K562 (cell line): ENCODE data around the gene SETD5. TPM values are rescaled to one million over a fixed set of nuclear protein-coding genes. Genes with fewer than 3 reads are reported as not detected.

Experiments
- BHLHE40 ChIP-seq: IDR thresholded peaks from 2 replicates; pipeline ENCODE4 v1.6.1; 2011; ENCODE audit warnings: low read length, improper control_type of control experiment
- BRCA1 ChIP-seq, 2 experiments: fragments of 450-650 bp in 1 of 2; sonication (generic) in 1 of 2; formaldehyde crosslinking in 1 of 2; IDR thresholded peaks; 2 replicates each; pipeline versions ENCODE4 v1.5.0 to v1.6.1; 2017 to 2020; ENCODE audit warnings: mild to moderate bottlenecking in 1 of 2, missing genetic modification reagents in 1 of 2
- CCAR2 ChIP-seq: fragments of 200-400 bp; formaldehyde crosslinking; IDR thresholded peaks from 2 replicates; pipeline ENCODE4 v1.6.1; 2017; ENCODE audit warnings: mild to moderate bottlenecking, low read depth, low read length
- CHD2 ChIP-seq: IDR thresholded peaks from 2 replicates; pipeline ENCODE4 v1.6.1; 2011; ENCODE audit warnings: low read depth, low read length
- CXXC5 ChIP-seq: fragments of 250-450 bp; sonication (Bioruptor Pico); IDR thresholded peaks from 2 replicates; pipeline ENCODE4 v1.8.0; 2022; ENCODE audit warnings: inconsistent platforms, mild to moderate bottlenecking, moderate library complexity
- HDAC2 ChIP-seq: fragments of 450-650 bp; IDR thresholded peaks from 2 replicates; pipeline ENCODE4 v1.6.1; 2016; ENCODE audit warnings: mild to moderate bottlenecking
- LARP7 ChIP-seq: fragments of 450-650 bp; IDR thresholded peaks from 2 replicates; pipeline ENCODE4 v1.6.1; 2016
- MAX ChIP-seq: sonication (generic); formaldehyde crosslinking; IDR thresholded peaks from 2 replicates; pipeline ENCODE4 v1.9.0; 2022; ENCODE audit warnings: mild to moderate bottlenecking, missing genetic modification reagents
- NFIX ChIP-seq: fragments of 250-450 bp; sonication (Bioruptor Pico); IDR thresholded peaks from 2 replicates; pipeline ENCODE4 v1.4.0; 2020; ENCODE audit warnings: low read depth, mild to moderate bottlenecking, moderate library complexity
- NFRKB ChIP-seq: fragments of 450-650 bp; IDR thresholded peaks from 2 replicates; pipeline ENCODE4 v1.6.1; 2016; ENCODE audit warnings: low read depth
- NR2F6 ChIP-seq: fragments of 450-650 bp; formaldehyde crosslinking; IDR thresholded peaks from 2 replicates; pipeline ENCODE4 v1.4.0; 2020; ENCODE audit warnings: mild to moderate bottlenecking
- PBX2 ChIP-seq, 2 experiments: IDR thresholded peaks in 1 of 2; conservative IDR thresholded peaks in 1 of 2; 2 replicates each; pipeline ENCODE4 v1.6.1; 2016; ENCODE audit warnings: low read depth in 2 of 2, mild to moderate bottlenecking in 1 of 2, missing compliant biosample characterization in 1 of 2, missing genetic modification characterization in 1 of 2, moderate library complexity in 1 of 2
- PCBP1 ChIP-seq: fragments of 200-400 bp; formaldehyde crosslinking; IDR thresholded peaks from 2 replicates; pipeline ENCODE4 v1.6.1; 2018; ENCODE audit warnings: mild to moderate bottlenecking, low read depth, low read length; ENCODE audit not compliant: poor library complexity, severe bottlenecking
- RBBP5 ChIP-seq: fragments of 200-600 bp; sonication (generic); IDR thresholded peaks from 2 replicates; pipeline ENCODE4 v1.6.1; 2012; ENCODE audit warnings: borderline replicate concordance, mild to moderate bottlenecking, low read length, control low read depth, inconsistent platforms; ENCODE audit not compliant: insufficient read depth, poor library complexity, severe bottlenecking
- SIN3A ChIP-seq, 2 experiments: fragments of 150-350 bp in 1 of 2; IDR thresholded peaks; 2 replicates each; pipeline ENCODE4 v1.6.1; 2011 to 2016; ENCODE audit warnings: borderline replicate concordance in 2 of 2, low read depth in 2 of 2, low read length in 2 of 2, mild to moderate bottlenecking in 2 of 2, moderate library complexity in 2 of 2; ENCODE audit not compliant: control insufficient read depth in 1 of 2
- SIN3B ChIP-seq: fragments of 450-650 bp; IDR thresholded peaks from 2 replicates; pipeline ENCODE4 v1.6.1; 2017; ENCODE audit warnings: low read depth, mild to moderate bottlenecking, moderate library complexity
- TFAM ChIP-seq: fragments of 250-450 bp; sonication (Bioruptor Pico); conservative IDR thresholded peaks from 2 replicates; pipeline ENCODE4 v1.5.0; 2021; ENCODE audit warnings: mild to moderate bottlenecking, moderate library complexity
- ZNF274 ChIP-seq: IDR thresholded peaks from 2 replicates; pipeline ENCODE4 v1.6.1; 2011; ENCODE audit warnings: low read depth, mild to moderate bottlenecking, low read length, moderate library complexity, borderline replicate concordance
- ZNF431 ChIP-seq: sonication (generic); formaldehyde crosslinking; IDR thresholded peaks from 2 replicates; pipeline ENCODE4 v1.8.0; 2022; ENCODE audit warnings: mild to moderate bottlenecking, missing genetic modification reagents
- polyA plus RNA-seq, 8 experiments: library from polyadenylated mRNA; depleted of rRNA in 4 of 8; stranded (reverse) in 5 of 8; unstranded in 3 of 8; fragments of >200 nt; fragmentation: Nextera tagmentation in 2 of 8; fragmentation: Illumina TruSeq in 1 of 8; extraction: Ambion mirVana in 2 of 8; extraction: Trizol in 1 of 8; gene quantifications; 2 replicates each; pipeline versions ENCODE4 v1.2.1 to v1.2.3, GENCODE V29; 2011 to 2014; ENCODE audit warnings: inconsistent platforms in 1 of 8, missing spikeins in 1 of 8
- total RNA-seq, 7 experiments: library from RNA; depleted of rRNA in 6 of 7; stranded (reverse); fragments of >200 nt in 6 of 7; fragmentation: Illumina TruSeq in 2 of 7; extraction: Trizol in 2 of 7; gene quantifications; 2 replicates each; pipeline versions ENCODE4 v1.2.1 to v1.2.3, GENCODE V29; 2011 to 2021; ENCODE audit warnings: low replicate concordance in 1 of 7
- TF ChIP-seq, protein P1 (sequence below): fragments of 250-450 bp; sonication (Bioruptor Pico); IDR thresholded peaks from 2 replicates; pipeline ENCODE4 v1.5.0; 2020; ENCODE audit warnings: mild to moderate bottlenecking, borderline replicate concordance
- TF ChIP-seq, protein P2 (sequence below), 2 experiments: fragments of 450-650 bp; IDR thresholded peaks; 2 replicates each; pipeline ENCODE4 v1.6.1; 2016

SETD5 gene
- total and polyA plus RNA-seq, 9 of the 15 experiments (the other 6 are each of a cell fraction or from before 2014, with no cell fraction given): 20.8 to 135 (median 87.2) TPM

DNA sequence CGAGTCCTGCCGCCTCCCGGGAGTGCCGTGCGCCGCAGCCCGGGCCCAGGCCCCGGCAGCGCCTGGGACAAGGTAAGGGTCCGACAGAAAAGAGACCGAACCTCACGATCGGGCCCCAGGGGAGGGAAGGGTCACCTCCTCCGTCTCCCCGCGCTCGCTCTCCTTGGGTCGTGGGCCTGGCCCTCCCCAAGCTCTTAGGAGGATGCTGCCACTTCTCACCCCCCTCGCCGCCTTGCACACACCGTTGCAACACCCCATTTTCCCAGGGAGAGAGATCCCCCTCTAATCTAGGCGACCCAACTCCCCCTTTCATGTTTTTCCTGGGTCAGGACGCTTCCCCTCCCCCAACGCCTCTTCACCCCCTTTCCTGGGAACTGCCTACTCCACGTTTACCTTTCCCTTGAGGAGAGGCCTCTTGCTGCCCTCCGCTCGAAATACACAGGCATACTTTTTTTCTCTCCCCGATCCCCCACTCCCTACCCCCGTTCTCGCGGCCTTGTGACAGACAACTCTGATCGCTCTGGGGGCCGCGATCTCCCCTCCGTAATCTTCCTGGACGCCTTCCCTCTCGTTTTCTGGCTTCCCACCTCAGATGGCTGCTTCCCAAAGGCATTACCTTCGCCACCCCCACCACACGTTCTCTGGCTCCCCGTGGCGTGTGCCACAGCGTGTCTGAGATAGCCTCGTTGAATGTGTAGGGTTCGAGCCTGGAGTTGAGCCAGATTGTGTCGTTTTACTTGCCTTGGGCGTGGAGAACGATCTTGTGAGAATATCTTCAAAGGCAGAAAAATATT, 688 bp downstream of the SETD5 start (continued):
- TF ChIP-seq SIN3A (IDR thresholded peaks at IDR 0.05; ENCODE audit: borderline replicate concordance in 2 of 2, control insufficient read depth in 1 of 2, low read depth in 2 of 2, low read length in 2 of 2) (peak in 1 of 2 experiments; percentile 64; a peak in 1 of 4 replicates), BRCA1 (IDR thresholded peaks at IDR 0.05) (no peak), BRCA1 (CRISPR knock-in tag; IDR thresholded peaks at IDR 0.05) (no peak), SIN3B (no peak), LARP7 (no peak), ZNF431 (CRISPR knock-in tag) (peak; percentile 70; the same call in 1 of the 2 replicates), ZNF274 (no peak), MAX (CRISPR knock-in tag) (0 out of 2 replicates have a peak, but pooled peaks have one; percentile 12), HDAC2 (no peak), BHLHE40 (peak; percentile 58), CXXC5 (CRISPR knock-in tag) (peak; percentile 16), TFAM (CRISPR knock-in tag) (no peak), CHD2 (peak; percentile 54; the same call in 1 of the 2 replicates), RBBP5 (peak; percentile 83), CCAR2 (no peak), NR2F6 (CRISPR knock-in tag) (peak; percentile 21; the same call in 1 of the 2 replicates), PBX2 (CRISPR knock-in tag; IDR thresholded peaks at IDR 0.05; ENCODE audit: low read depth) (no peak), PBX2 (tag; conservative IDR thresholded peaks at IDR 0.05; ENCODE audit: low read depth) (no peak), NFIX (CRISPR knock-in tag) (no peak), PCBP1 (no peak), NFRKB (peak; percentile 97)
- TF ChIP-seq, protein P1, sequence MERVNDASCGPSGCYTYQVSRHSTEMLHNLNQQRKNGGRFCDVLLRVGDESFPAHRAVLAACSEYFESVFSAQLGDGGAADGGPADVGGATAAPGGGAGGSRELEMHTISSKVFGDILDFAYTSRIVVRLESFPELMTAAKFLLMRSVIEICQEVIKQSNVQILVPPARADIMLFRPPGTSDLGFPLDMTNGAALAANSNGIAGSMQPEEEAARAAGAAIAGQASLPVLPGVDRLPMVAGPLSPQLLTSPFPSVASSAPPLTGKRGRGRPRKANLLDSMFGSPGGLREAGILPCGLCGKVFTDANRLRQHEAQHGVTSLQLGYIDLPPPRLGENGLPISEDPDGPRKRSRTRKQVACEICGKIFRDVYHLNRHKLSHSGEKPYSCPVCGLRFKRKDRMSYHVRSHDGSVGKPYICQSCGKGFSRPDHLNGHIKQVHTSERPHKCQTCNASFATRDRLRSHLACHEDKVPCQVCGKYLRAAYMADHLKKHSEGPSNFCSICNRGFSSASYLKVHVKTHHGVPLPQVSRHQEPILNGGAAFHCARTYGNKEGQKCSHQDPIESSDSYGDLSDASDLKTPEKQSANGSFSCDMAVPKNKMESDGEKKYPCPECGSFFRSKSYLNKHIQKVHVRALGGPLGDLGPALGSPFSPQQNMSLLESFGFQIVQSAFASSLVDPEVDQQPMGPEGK (CRISPR knock-in tag): no peak; the same call in 1 of the 2 replicates
- TF ChIP-seq, protein P2, sequence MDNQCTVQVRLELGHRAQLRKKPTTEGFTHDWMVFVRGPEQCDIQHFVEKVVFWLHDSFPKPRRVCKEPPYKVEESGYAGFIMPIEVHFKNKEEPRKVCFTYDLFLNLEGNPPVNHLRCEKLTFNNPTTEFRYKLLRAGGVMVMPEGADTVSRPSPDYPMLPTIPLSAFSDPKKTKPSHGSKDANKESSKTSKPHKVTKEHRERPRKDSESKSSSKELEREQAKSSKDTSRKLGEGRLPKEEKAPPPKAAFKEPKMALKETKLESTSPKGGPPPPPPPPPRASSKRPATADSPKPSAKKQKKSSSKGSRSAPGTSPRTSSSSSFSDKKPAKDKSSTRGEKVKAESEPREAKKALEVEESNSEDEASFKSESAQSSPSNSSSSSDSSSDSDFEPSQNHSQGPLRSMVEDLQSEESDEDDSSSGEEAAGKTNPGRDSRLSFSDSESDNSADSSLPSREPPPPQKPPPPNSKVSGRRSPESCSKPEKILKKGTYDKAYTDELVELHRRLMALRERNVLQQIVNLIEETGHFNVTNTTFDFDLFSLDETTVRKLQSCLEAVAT (IDR thresholded peaks at IDR 0.05): peak; percentile 48 to 93
